ENCODE measurements around the gene LRP6. TPM values are rescaled to one million over a fixed set of nuclear protein-coding genes. Genes with fewer than 3 reads are reported as not detected.

Gene LRP6
- total and polyA plus RNA-seq, 2 of the 13 experiments (the other 11 are each of a cell fraction or from before 2014, with no cell fraction given): 33.8 to 42.0 TPM

DNA sequence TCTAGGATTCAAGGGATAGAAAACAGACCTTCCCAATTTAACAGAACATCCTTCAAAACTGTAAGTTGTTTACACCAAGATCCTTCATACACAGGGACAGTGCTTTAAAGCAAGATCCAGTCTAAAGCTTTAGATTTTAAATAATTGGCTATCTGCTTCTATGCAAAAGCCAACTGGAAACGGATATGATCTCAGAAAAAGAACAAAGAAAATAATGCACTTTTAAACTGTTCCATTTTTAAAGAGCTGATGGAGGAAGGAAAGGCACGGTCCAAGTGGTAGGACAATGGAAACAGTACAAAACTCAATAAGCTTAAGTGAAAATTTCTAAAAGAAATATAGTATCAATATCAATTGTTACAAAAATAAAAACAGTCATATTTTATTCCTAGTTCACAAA lies 27.7 kb downstream of the LRP6 start:
- 99% methylated on average over 2 of the region's 2 CpGs for WGBS (ENCODE audit: low lambda C conversion rate)
- H3K4me2 ChIP-seq (ENCODE audit: low read depth, low read length): no peak overlapping the region
- no peak for FAIRE-seq
- no peak for TF ChIP-seq ZBTB7B (CRISPR knock-in tag; IDR thresholded peaks at IDR 0.05)
- TF ChIP-seq MIXL1 (CRISPR knock-in tag; IDR thresholded peaks at IDR 0.05): no peak
- TF ChIP-seq ZNF460 (CRISPR knock-in tag; IDR thresholded peaks at IDR 0.05; ENCODE audit: borderline replicate concordance): no peak
- no peak for TF ChIP-seq POLR2G (IDR thresholded peaks at IDR 0.05; ENCODE audit: low read depth, low read length)
- TF ChIP-seq ATAD3A (CRISPR knock-in tag; IDR thresholded peaks at IDR 0.05): no peak
- H3K9ac ChIP-seq (ENCODE audit: insufficient read depth, low read depth, low read length): no peak overlapping the region
- H3K36me3 ChIP-seq (replicated peaks in 1 of 2; ENCODE audit: control insufficient read depth in 1 of 2, insufficient read depth in 2 of 2, low read length in 2 of 2): peaks cover 2 to 8% of the 10 kb centered on the region in 2 experiments; a peak in 2 of 5 replicates
- H3K27me3 ChIP-seq (ENCODE audit: control insufficient read depth in 1 of 2, insufficient read depth in 2 of 2, low read length in 2 of 2): no peaks in the 10 kb centered on the region
- no peaks in the 10 kb centered on the region for H4K20me1 ChIP-seq (ENCODE audit: insufficient read depth, low read length)
- no peak overlapping the region for H3K4me3 ChIP-seq (replicated peaks in 1 of 3; ENCODE audit: insufficient read depth in 1 of 3, low read depth in 2 of 3, low read length in 3 of 3)
- DNase-seq (ENCODE audit: low spot score): no peak
- in situ Hi-C loops (cut with HindIII; ENCODE audit: extremely low pct_ligation_motif_present, low pct_unique_long_range_greater_than_20kb): no loop called here
- POLR2A ChIA-PET: interaction anchor here (1.1 kb wide), 1 partner anchor 17 kb away, joined by 3 read pairs; no protein-coding TSS in a partner anchor
- peaks cover 78% of the 10 kb centered on the region for H3K4me1 ChIP-seq (ENCODE audit: insufficient read depth, low read length)
- CTCF ChIA-PET (ENCODE audit: low intra/inter-chr PET ratio, low total read pairs): no interaction called here
- no peaks in the 10 kb centered on the region for H3K9me3 ChIP-seq (ENCODE audit: low read length)
- intact Hi-C loops (cut with micrococcal nuclease; ENCODE audit: unreplicated experiment): no loop called here
- BruUV-seq (replicated peaks): no TSS peak
- no peak for ATAC-seq
- H3K27ac ChIP-seq (ENCODE audit: extremely low read length, insufficient read depth, low read length): peak overlapping the region; percentile 37
- H3K79me2 ChIP-seq (ENCODE audit: insufficient read depth, low read length): peaks cover 95% of the 10 kb centered on the region
- H2AFZ ChIP-seq (ENCODE audit: low read length): no peak overlapping the region

DNA sequence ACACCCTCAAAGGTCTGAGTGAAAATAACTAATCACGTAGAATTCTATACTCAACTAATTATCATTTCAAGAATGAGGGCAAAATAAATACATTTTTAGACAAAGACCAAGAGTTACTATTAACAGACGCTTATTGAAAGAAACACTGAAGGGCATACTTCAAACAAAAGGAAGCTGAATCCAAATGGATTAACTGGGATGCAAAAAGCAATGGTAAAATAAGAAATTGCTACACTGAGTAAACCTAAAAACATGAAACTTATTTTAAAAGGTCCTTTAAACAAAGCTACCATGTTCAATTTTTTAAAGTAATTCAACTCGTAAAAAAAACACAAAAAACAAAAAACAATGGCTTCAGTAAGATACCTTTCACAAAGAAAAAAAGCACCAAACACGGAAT lies 28.2 kb downstream of the LRP6 start:
- H3K9me3 ChIP-seq (ENCODE audit: low read length): no peaks in the 10 kb centered on the region
- H3K36me3 ChIP-seq (replicated peaks in 1 of 2; ENCODE audit: control insufficient read depth in 1 of 2, insufficient read depth in 2 of 2, low read length in 2 of 2): 0 out of 5 replicates have a peak, but pooled peaks cover 0 to 2% of the 10 kb centered on the region in 2 experiments
- FAIRE-seq (no peak), DNase-seq (ENCODE audit: low spot score) (no peak), ATAC-seq (no peak)
- in situ Hi-C loops (cut with HindIII; ENCODE audit: extremely low pct_ligation_motif_present, low pct_unique_long_range_greater_than_20kb): no loop called here
- no peak overlapping the region for H2AFZ ChIP-seq (ENCODE audit: low read length)
- intact Hi-C loops (cut with micrococcal nuclease; ENCODE audit: unreplicated experiment): no loop called here
- no peaks in the 10 kb centered on the region for H4K20me1 ChIP-seq (ENCODE audit: insufficient read depth, low read length)
- WGBS (ENCODE audit: low lambda C conversion rate): 97% methylated on average over 4 of the region's 4 CpGs
- peaks cover 78% of the 10 kb centered on the region for H3K4me1 ChIP-seq (ENCODE audit: insufficient read depth, low read length)
- CTCF ChIA-PET (ENCODE audit: low intra/inter-chr PET ratio, low total read pairs): no interaction called here
- no peak for TF ChIP-seq SMARCC2 (IDR thresholded peaks at IDR 0.05)
- no peak for TF ChIP-seq NRL (CRISPR knock-in tag; IDR thresholded peaks at IDR 0.05; ENCODE audit: borderline replicate concordance)
- TF ChIP-seq NFE2 (CRISPR knock-in tag; IDR thresholded peaks at IDR 0.05): no peak
- TF ChIP-seq GATAD2A (CRISPR knock-in tag; IDR thresholded peaks at IDR 0.05): no peak
- TF ChIP-seq, protein P1, sequence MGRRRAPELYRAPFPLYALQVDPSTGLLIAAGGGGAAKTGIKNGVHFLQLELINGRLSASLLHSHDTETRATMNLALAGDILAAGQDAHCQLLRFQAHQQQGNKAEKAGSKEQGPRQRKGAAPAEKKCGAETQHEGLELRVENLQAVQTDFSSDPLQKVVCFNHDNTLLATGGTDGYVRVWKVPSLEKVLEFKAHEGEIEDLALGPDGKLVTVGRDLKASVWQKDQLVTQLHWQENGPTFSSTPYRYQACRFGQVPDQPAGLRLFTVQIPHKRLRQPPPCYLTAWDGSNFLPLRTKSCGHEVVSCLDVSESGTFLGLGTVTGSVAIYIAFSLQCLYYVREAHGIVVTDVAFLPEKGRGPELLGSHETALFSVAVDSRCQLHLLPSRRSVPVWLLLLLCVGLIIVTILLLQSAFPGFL (CRISPR knock-in tag; IDR thresholded peaks at IDR 0.05): no peak
- POLR2A ChIA-PET: interaction anchor here (0.6 kb wide), 1 partner anchor 71 kb away, joined by 3 read pairs; no protein-coding TSS in a partner anchor
- no peaks in the 10 kb centered on the region for H3K27me3 ChIP-seq (ENCODE audit: control insufficient read depth in 1 of 2, insufficient read depth in 2 of 2, low read length in 2 of 2)
- H3K9ac ChIP-seq (ENCODE audit: insufficient read depth, low read depth, low read length): no peak overlapping the region
- no TSS peak for BruUV-seq (replicated peaks)
- no peak overlapping the region for H3K4me2 ChIP-seq (ENCODE audit: low read depth, low read length)
- peaks cover 95% of the 10 kb centered on the region for H3K79me2 ChIP-seq (ENCODE audit: insufficient read depth, low read length)
- H3K27ac ChIP-seq (ENCODE audit: extremely low read length, insufficient read depth, low read length): peak overlapping the region; percentile 37
- no peak overlapping the region for H3K4me3 ChIP-seq (replicated peaks in 1 of 3; ENCODE audit: insufficient read depth in 1 of 3, low read depth in 2 of 3, low read length in 3 of 3)

All from HepG2 (cell line).